HCT116 (cell line): ENCODE results near the gene G6PD. TPM values are rescaled to one million over a fixed set of nuclear protein-coding genes. Genes with fewer than 3 reads are reported as not detected.

Source experiments
- ATAC-seq: fragments of 200-7000 bp; cut with Tn5 transposase; 2 replicates; pipeline ENCODE4 v1.9.1; 2020; ENCODE audit warnings: mild to moderate bottlenecking, moderate library complexity
- BruUV-seq: library from RNA; stranded (reverse); fragments of 400-500 nt; replicated peaks from 2 replicates; lab custom pipeline; 2021; lab: Mats Ljungman, UMichigan
- CTCF ChIA-PET: fragments of 300-600 bp; sonication (Branson Sonifier 250); formaldehyde crosslinking; loops from one replicate; lab custom pipeline; 2021; ENCODE audit warnings: antibody characterized with exemption; lab: Charles Lee
- POLR2A ChIA-PET: fragments of 300-600, 350-600 bp; sonication (Branson Sonifier 250); formaldehyde crosslinking; loops from one replicate; lab custom pipeline; 2021; ENCODE audit warnings: antibody characterized with exemption; lab: Charles Lee
- RAD21 ChIA-PET, 2 experiments: fragments of 300-600 bp; sonication (Branson Sonifier 250); formaldehyde crosslinking; loops; one replicate each; lab custom pipeline; 2023; ENCODE audit warnings: low total read pairs in 2 of 2; ENCODE audit not compliant: uncharacterized antibody in 2 of 2, unreplicated experiment in 2 of 2, low non-redundant PET in 1 of 2; lab: Charles Lee
- DNase-seq: peaks from one replicate; pipeline ENCODE4 v3.0.0-alpha.2; 2010; ENCODE audit warnings: low read depth, low spot score
- H2AFZ ChIP-seq: fragments of 200-600 bp; shearing (Covaris generic), sonication (generic); 2 replicates; pipeline ENCODE4 v1.6.1; 2017; ENCODE audit warnings: low read depth, mixed run types, mixed read lengths, antibody characterized with exemption, low read length; ENCODE audit not compliant: poor library complexity, severe bottlenecking
- H3K27ac ChIP-seq: 2 replicates; pipeline ENCODE4 v1.5.1; 2012; ENCODE audit warnings: low read depth, low read length
- H3K27me3 ChIP-seq: fragments of 200-600 bp; sonication (generic); 2 replicates; pipeline ENCODE4 v1.6.1; 2016; ENCODE audit warnings: mixed run types, low read length, mixed read lengths; ENCODE audit not compliant: insufficient read depth
- H3K36me3 ChIP-seq, 2 experiments: fragments of 200-500 bp in 1 of 2; fragments of 200-600 bp in 1 of 2; sonication (Bioruptor generic) in 1 of 2; sonication (generic) in 1 of 2; 2 replicates each; pipeline versions ENCODE4 v1.5.1 to v1.6.1; 2014 to 2016; ENCODE audit warnings: low read length in 2 of 2, inconsistent platforms in 1 of 2, mixed read lengths in 1 of 2, mixed run types in 1 of 2; ENCODE audit not compliant: insufficient read depth in 2 of 2, control insufficient read depth in 1 of 2
- H3K4me1 ChIP-seq, 2 experiments: fragments of 200-600 bp in 1 of 2; sonication (generic) in 1 of 2; 2 replicates each; pipeline versions ENCODE4 v1.5.1 to v1.6.1; 2012 to 2017; ENCODE audit warnings: low read length in 2 of 2, inconsistent platforms in 1 of 2, mild to moderate bottlenecking in 1 of 2, mixed read lengths in 1 of 2, mixed run types in 1 of 2, moderate library complexity in 1 of 2; ENCODE audit not compliant: insufficient read depth in 2 of 2, control insufficient read depth in 1 of 2
- H3K4me2 ChIP-seq: fragments of 200-600 bp; sonication (generic); 2 replicates; pipeline ENCODE4 v1.6.1; 2017; ENCODE audit warnings: mixed run types, low read length, mixed read lengths
- H3K4me3 ChIP-seq, 2 experiments: fragments of 200-600 bp in 1 of 2; sonication (generic) in 1 of 2; replicated peaks in 1 of 2; 2 replicates each; pipeline ENCODE4 v1.5.1; 2011 to 2016; ENCODE audit warnings: low read length in 2 of 2, control low read depth in 1 of 2, low read depth in 1 of 2, mild to moderate bottlenecking in 1 of 2, mixed read lengths in 1 of 2, mixed run types in 1 of 2
- H3K79me2 ChIP-seq: fragments of 200-600 bp; sonication (generic); 2 replicates; pipeline ENCODE4 v1.6.1; 2017; ENCODE audit warnings: mild to moderate bottlenecking, mixed run types, low read length, moderate library complexity, mixed read lengths; ENCODE audit not compliant: insufficient read depth
- H3K9ac ChIP-seq: fragments of 200-600 bp; sonication (generic); 2 replicates; pipeline ENCODE4 v1.6.1; 2016; ENCODE audit warnings: low read length, mixed read lengths
- H3K9me2 ChIP-seq: fragments of 200-600 bp; sonication (generic), shearing (Covaris generic); 2 replicates; pipeline ENCODE4 v1.6.1; 2017; ENCODE audit warnings: mixed run types, mild to moderate bottlenecking, moderate library complexity; ENCODE audit not compliant: insufficient read depth
- H3K9me3 ChIP-seq, 2 experiments: fragments of 200-500 bp in 1 of 2; fragments of 200-600 bp in 1 of 2; sonication (Bioruptor generic) in 1 of 2; sonication (generic) in 1 of 2; 2 replicates each; pipeline ENCODE4 v1.6.1; 2014 to 2017; ENCODE audit warnings: low read length in 2 of 2, mixed read lengths in 2 of 2, inconsistent platforms in 1 of 2, low read depth in 1 of 2, mild to moderate bottlenecking in 1 of 2, mixed run types in 1 of 2, moderate library complexity in 1 of 2; ENCODE audit not compliant: control insufficient read depth in 1 of 2, insufficient read depth in 1 of 2
- H4K20me1 ChIP-seq: fragments of 200-600 bp; sonication (generic), shearing (Covaris generic); 2 replicates; pipeline ENCODE4 v1.6.1; 2017; ENCODE audit warnings: mixed run types, mild to moderate bottlenecking, moderate library complexity; ENCODE audit not compliant: insufficient read depth
- CBX3 ChIP-seq: IDR thresholded peaks from 2 replicates; pipeline ENCODE4 v1.6.1; 2012; ENCODE audit warnings: low read depth
- CTCF ChIP-seq, 3 experiments: fragments of 200-600 bp in 1 of 3; sonication (generic) in 1 of 3; IDR thresholded peaks in 2 of 3; conservative IDR thresholded peaks in 1 of 3; 2 replicates each; pipeline ENCODE4 v1.5.1; 2012 to 2017; ENCODE audit warnings: low read depth in 2 of 3, low read length in 2 of 3, antibody characterized with exemption in 1 of 3, borderline replicate concordance in 1 of 3, control low read depth in 1 of 3, mild to moderate bottlenecking in 1 of 3, mixed read lengths in 1 of 3, mixed run types in 1 of 3, moderate library complexity in 1 of 3; ENCODE audit not compliant: insufficient read depth in 1 of 3
- EGR1 ChIP-seq: IDR thresholded peaks from 2 replicates; pipeline ENCODE4 v1.6.1; 2012; ENCODE audit warnings: low read depth
- EZH2 ChIP-seq: fragments of 200-600 bp; sonication (generic); IDR thresholded peaks from 2 replicates; pipeline ENCODE4 v1.6.1; 2017; ENCODE audit warnings: antibody characterized with exemption, mixed run types
- EZH2phosphoT487 ChIP-seq: fragments of 200-600 bp; IDR thresholded peaks from 2 replicates; pipeline ENCODE4 v1.6.1; 2018; ENCODE audit warnings: antibody characterized with exemption, borderline replicate concordance
- FOSL1 ChIP-seq: IDR thresholded peaks from 2 replicates; pipeline ENCODE4 v1.6.1; 2012; ENCODE audit warnings: low read depth
- JUND ChIP-seq: IDR thresholded peaks from 2 replicates; pipeline ENCODE4 v1.6.1; 2012
- MAX ChIP-seq: IDR thresholded peaks from 2 replicates; pipeline ENCODE4 v1.6.1; 2012
- POLR2A ChIP-seq: IDR thresholded peaks from 2 replicates; pipeline ENCODE4 v1.7.0; 2011; ENCODE audit warnings: borderline replicate concordance; ENCODE audit not compliant: insufficient read depth, insufficient read length; ENCODE audit errors: extremely low read depth
- POLR2AphosphoS5 ChIP-seq: IDR thresholded peaks from 2 replicates; pipeline ENCODE4 v1.6.1; 2011; ENCODE audit warnings: mild to moderate bottlenecking, low read depth, low read length, moderate library complexity
- RAD21 ChIP-seq: IDR thresholded peaks from 2 replicates; pipeline ENCODE4 v1.6.1; 2012; ENCODE audit warnings: low read depth, mild to moderate bottlenecking
- REST ChIP-seq: IDR thresholded peaks from 2 replicates; pipeline ENCODE4 v1.6.1; 2012; ENCODE audit warnings: low read depth
- SIN3A ChIP-seq: IDR thresholded peaks from 2 replicates; pipeline ENCODE4 v1.6.1; 2012; ENCODE audit warnings: low read depth
- SP1 ChIP-seq: IDR thresholded peaks from 2 replicates; pipeline ENCODE4 v1.6.1; 2012; ENCODE audit warnings: low read depth
- SRF ChIP-seq: IDR thresholded peaks from 2 replicates; pipeline ENCODE4 v1.6.1; 2012; ENCODE audit warnings: low read depth
- TCF7L2 ChIP-seq: IDR thresholded peaks from 2 replicates; pipeline ENCODE4 v1.7.0; 2011; ENCODE audit warnings: borderline replicate concordance, inconsistent platforms; ENCODE audit not compliant: insufficient read depth, insufficient read length; ENCODE audit errors: extremely low read depth
- YY1 ChIP-seq: IDR thresholded peaks from 2 replicates; pipeline ENCODE4 v1.6.1; 2011; ENCODE audit warnings: low read length, low read depth, moderate library complexity, mild to moderate bottlenecking; ENCODE audit not compliant: insufficient replicate concordance; ENCODE audit errors: extremely low read depth
- ZFX ChIP-seq: fragments of 450-650 bp; IDR thresholded peaks from 2 replicates; pipeline ENCODE4 v1.6.1; 2017
- ZNF274 ChIP-seq: fragments of 200-500 bp; sonication (Bioruptor generic); IDR thresholded peaks from 2 replicates; pipeline ENCODE4 v1.6.1; 2014; ENCODE audit warnings: mild to moderate bottlenecking, low read depth, low read length, inconsistent platforms
- intact Hi-C: fragments of 100-400 bp; cut with micrococcal nuclease; formaldehyde crosslinking; loops from 2 replicates; pipeline ENCODE4 v1.10.0; 2022
- total RNA-seq: library from RNA; stranded (reverse); gene quantifications from one replicate; pipeline ENCODE4 v1.2.1, GENCODE V29; 2021; ENCODE audit not compliant: unreplicated experiment

The G6PD gene
- total RNA-seq, 1 experiment from 2014 or later = 109 TPM

GRCh38 chrX:154488336-154489075 lies 58.1 kb downstream of the G6PD start:
- Histone ChIP-seq H3K9me3 (no peaks in the 10 kb centered on the region), H3K4me3 (no peak overlapping the region), H3K4me2 (no peak overlapping the region), H3K27ac (no peak overlapping the region), H3K4me1 (peaks cover 7 to 36% of the 10 kb centered on the region in 2 experiments; a peak in 3 of 4 replicates), H3K27me3 (no peaks in the 10 kb centered on the region), H3K36me3 (peaks cover 0 to 10% of the 10 kb centered on the region in 2 experiments; a peak in 1 of 4 replicates)
- ChIA-PET RAD21 (no interaction called here), CTCF (no interaction called here), POLR2A (no interaction called here)
- DNase-seq (no peak), ATAC-seq (no peak)
- intact Hi-C loops = no loop called here
- TF ChIP-seq CBX3 = no peak
- TF ChIP-seq CTCF (IDR thresholded peaks at IDR 0.05 in 2 of 3, conservative IDR thresholded peaks at IDR 0.05 in 1 of 3; ENCODE audit: borderline replicate concordance in 1 of 3, insufficient read depth in 1 of 3, low read depth in 2 of 3, low read length in 2 of 3) = no peak
- no peak for TF ChIP-seq MAX
- TF ChIP-seq EGR1 = no peak
- no peak for TF ChIP-seq POLR2AphosphoS5
- no peak for TF ChIP-seq RAD21
- no peak for TF ChIP-seq ZNF274
- TF ChIP-seq FOSL1 = no peak
- TF ChIP-seq EZH2phosphoT487 = no peak
- no peak for TF ChIP-seq REST
- TF ChIP-seq EZH2 = no peak
- no peak for TF ChIP-seq SP1
- TF ChIP-seq POLR2A = no peak
- no peak for TF ChIP-seq YY1
- no peak for TF ChIP-seq SRF
- no peak for TF ChIP-seq SIN3A
- no peak for TF ChIP-seq TCF7L2
- no peak for TF ChIP-seq ZFX
- no peak for TF ChIP-seq JUND
- TF ChIP-seq, all 23 proteins: peak for 0
- Histone ChIP-seq H3K9ac (no peak overlapping the region), H3K79me2 (peaks cover 15% of the 10 kb centered on the region), H2AFZ (no peak overlapping the region), H4K20me1 (no peaks in the 10 kb centered on the region), H3K9me2 (no peaks in the 10 kb centered on the region)
- no TSS peak for BruUV-seq
